ENCODE measurements around the gene POLR2A. TPM values are rescaled to one million over a fixed set of nuclear protein-coding genes. Genes with fewer than 3 reads are reported as not detected.

Gene POLR2A
- total RNA-seq, 2 experiments from 2014 or later = 193 to 203 TPM

GRCh38 chr17:7508145-7508544, 24.0 kb downstream of the POLR2A start:
- intact Hi-C loops (cut with DNase I, micrococcal nuclease) = no loop called here
- no peak overlapping the region for H3K4me3 Mint-ChIP-seq
- no peaks in the 10 kb centered on the region for H3K9me3 Mint-ChIP-seq (ENCODE audit: low read depth)
- H3K27me3 Mint-ChIP-seq = no peaks in the 10 kb centered on the region
- peaks cover 76% of the 10 kb centered on the region for H3K36me3 Mint-ChIP-seq (ENCODE audit: low read depth)
- DNase-seq (no peak), ATAC-seq (no peak)
- no peaks in the 10 kb centered on the region for H3K4me1 Mint-ChIP-seq
- ChIA-PET POLR2A (interaction anchor here (0.6 kb wide), 1 partner anchor 93 kb away, joined by 3 read pairs; no protein-coding TSS in a partner anchor), CTCF (interaction anchor here (0.9 to 1.3 kb wide), 3 partner anchors 15 to 53 kb away, joined by 3 to 5 read pairs (median 3); no protein-coding TSS in a partner anchor)
- H3K27ac Mint-ChIP-seq = no peak overlapping the region

DNA sequence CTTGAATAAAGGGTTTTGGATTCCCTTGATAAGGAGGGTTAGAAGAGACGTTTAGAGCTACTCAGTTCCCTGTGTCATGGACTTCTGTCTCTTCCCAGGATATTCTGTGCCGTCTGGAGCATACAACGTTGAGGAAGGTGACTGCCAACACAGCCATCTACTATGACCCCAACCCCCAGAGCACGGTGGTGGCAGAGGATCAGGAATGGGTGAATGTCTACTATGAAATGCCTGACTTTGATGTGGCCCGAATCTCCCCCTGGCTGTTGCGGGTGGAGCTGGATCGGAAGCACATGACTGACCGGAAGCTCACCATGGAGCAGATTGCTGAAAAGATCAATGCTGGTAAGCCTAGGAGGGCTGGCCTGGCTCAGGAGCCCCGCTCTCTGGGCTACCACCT, 24.7 kb downstream of the POLR2A start:
- POLR2A ChIA-PET = interaction anchor here (0.7 kb wide), 2 partner anchors 64 to 169 kb away, joined by 3 read pairs; partner anchors contain the start of gene CHRNB1
- peaks cover 75% of the 10 kb centered on the region for H3K36me3 Mint-ChIP-seq (ENCODE audit: low read depth)
- no peaks in the 10 kb centered on the region for H3K27me3 Mint-ChIP-seq
- no peaks in the 10 kb centered on the region for H3K9me3 Mint-ChIP-seq (ENCODE audit: low read depth)
- H3K27ac Mint-ChIP-seq = no peak overlapping the region
- H3K4me1 Mint-ChIP-seq = no peaks in the 10 kb centered on the region
- intact Hi-C loops (cut with DNase I, micrococcal nuclease) = no loop called here
- CTCF ChIA-PET = interaction anchor here (0.7 to 1.3 kb wide), 5 partner anchors 14 to 54 kb away, joined by 3 to 5 read pairs (median 3); partner anchors contain the start of gene SENP3
- DNase-seq (no peak), ATAC-seq (no peak)
- no peak overlapping the region for H3K4me3 Mint-ChIP-seq

DNA sequence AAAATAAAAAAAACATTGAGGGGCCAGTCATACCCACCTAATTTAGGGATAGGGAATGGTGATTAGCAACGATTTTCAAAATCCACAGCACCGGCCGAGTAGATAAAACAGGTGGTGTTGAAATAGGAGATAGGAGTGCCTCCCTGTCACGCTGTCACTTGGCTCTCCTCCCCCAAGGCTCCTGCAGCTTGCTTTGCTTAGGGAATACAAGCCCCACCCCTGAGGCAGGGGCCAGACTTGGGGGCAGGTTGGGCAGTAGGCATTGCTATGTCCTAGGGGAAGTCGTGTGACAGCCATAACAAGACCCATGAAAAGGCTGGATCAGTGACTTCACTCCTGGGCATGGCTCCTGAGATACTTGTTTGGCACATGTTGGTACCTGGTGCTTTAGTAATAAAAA, 25.8 kb downstream of the POLR2A start:
- H3K9me3 Mint-ChIP-seq (ENCODE audit: low read depth) = no peaks in the 10 kb centered on the region
- POLR2A ChIA-PET = no interaction called here
- peaks cover 79% of the 10 kb centered on the region for H3K36me3 Mint-ChIP-seq (ENCODE audit: low read depth)
- DNase-seq = no peak
- CTCF ChIA-PET = no interaction called here
- intact Hi-C loops (cut with DNase I, micrococcal nuclease) = no loop called here
- no peaks in the 10 kb centered on the region for H3K4me1 Mint-ChIP-seq
- H3K4me3 Mint-ChIP-seq = no peak overlapping the region
- ATAC-seq = no peak
- H3K27ac Mint-ChIP-seq = no peak overlapping the region
- no peaks in the 10 kb centered on the region for H3K27me3 Mint-ChIP-seq

GRCh38 chr17:7511108-7511507, 26.9 kb downstream of the POLR2A start:
- H3K27ac Mint-ChIP-seq = no peak overlapping the region
- H3K27me3 Mint-ChIP-seq = no peaks in the 10 kb centered on the region
- H3K4me1 Mint-ChIP-seq = no peaks in the 10 kb centered on the region
- H3K9me3 Mint-ChIP-seq (ENCODE audit: low read depth) = no peaks in the 10 kb centered on the region
- DNase-seq (no peak), ATAC-seq (no peak)
- intact Hi-C loops (cut with DNase I, micrococcal nuclease) = no loop called here
- H3K36me3 Mint-ChIP-seq (ENCODE audit: low read depth) = peaks cover 74% of the 10 kb centered on the region
- H3K4me3 Mint-ChIP-seq = no peak overlapping the region
- POLR2A ChIA-PET = interaction anchor here (0.6 kb wide), 1 partner anchor 150 kb away, joined by 4 read pairs; no protein-coding TSS in a partner anchor
- CTCF ChIA-PET = no interaction called here

GRCh38 chr17:7512105-7512504, 27.9 kb downstream of the POLR2A start:
- POLR2A ChIA-PET = no interaction called here
- DNase-seq (no peak), ATAC-seq (no peak)
- H3K4me3 Mint-ChIP-seq = no peak overlapping the region
- H3K27ac Mint-ChIP-seq = no peak overlapping the region
- CTCF ChIA-PET = interaction anchor here (1.0 to 1.5 kb wide), 2 partner anchors 11 to 55 kb away, joined by 3 to 4 read pairs; no protein-coding TSS in a partner anchor
- no peaks in the 10 kb centered on the region for H3K4me1 Mint-ChIP-seq
- intact Hi-C loops (cut with DNase I, micrococcal nuclease) = no loop called here
- H3K36me3 Mint-ChIP-seq (ENCODE audit: low read depth) = peaks cover 69% of the 10 kb centered on the region
- no peaks in the 10 kb centered on the region for H3K27me3 Mint-ChIP-seq
- H3K9me3 Mint-ChIP-seq (ENCODE audit: low read depth) = no peaks in the 10 kb centered on the region

DNA sequence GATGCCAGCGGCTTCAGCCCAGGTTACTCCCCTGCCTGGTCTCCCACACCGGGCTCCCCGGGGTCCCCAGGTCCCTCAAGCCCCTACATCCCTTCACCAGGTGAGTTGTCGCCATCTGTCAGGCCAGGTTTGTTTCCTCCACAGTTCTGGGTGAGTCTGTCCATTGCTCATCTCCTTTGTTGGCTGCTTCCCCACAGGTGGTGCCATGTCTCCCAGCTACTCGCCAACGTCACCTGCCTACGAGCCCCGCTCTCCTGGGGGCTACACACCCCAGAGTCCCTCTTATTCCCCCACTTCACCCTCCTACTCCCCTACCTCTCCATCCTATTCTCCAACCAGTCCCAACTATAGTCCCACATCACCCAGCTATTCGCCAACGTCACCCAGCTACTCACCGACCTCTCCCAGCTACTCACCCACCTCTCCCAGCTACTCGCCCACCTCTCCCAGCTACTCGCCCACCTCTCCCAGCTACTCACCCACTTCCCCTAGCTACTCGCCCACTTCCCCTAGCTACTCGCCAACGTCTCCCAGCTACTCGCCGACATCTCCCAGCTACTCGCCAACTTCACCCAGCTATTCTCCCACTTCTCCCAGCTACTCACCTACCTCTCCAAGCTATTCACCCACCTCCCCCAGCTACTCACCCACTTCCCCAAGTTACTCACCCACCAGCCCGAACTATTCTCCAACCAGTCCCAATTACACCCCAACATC, 28.8 kb downstream of the POLR2A start:
- Mint-ChIP-seq H3K27ac (no peak overlapping the region), H3K4me3 (no peak overlapping the region), H3K27me3 (no peaks in the 10 kb centered on the region), H3K9me3 (ENCODE audit: low read depth) (no peaks in the 10 kb centered on the region), H3K36me3 (ENCODE audit: low read depth) (peaks cover 63% of the 10 kb centered on the region), H3K4me1 (no peaks in the 10 kb centered on the region)
- ChIA-PET CTCF (interaction anchor here (0.5 to 4.4 kb wide), 13 partner anchors 8 to 242 kb away, joined by 3 to 70 read pairs (median 4); partner anchors contain the start of genes SENP3, TP53 and WRAP53), POLR2A (interaction anchor here (0.5 to 1.5 kb wide), 5 partner anchors 58 to 294 kb away, joined by 3 to 7 read pairs (median 3); partner anchors contain the start of genes MPDU1 and SOX15)
- intact Hi-C loops (cut with DNase I, micrococcal nuclease) = no loop called here
- DNase-seq (no peak), ATAC-seq (no peak)

DNA sequence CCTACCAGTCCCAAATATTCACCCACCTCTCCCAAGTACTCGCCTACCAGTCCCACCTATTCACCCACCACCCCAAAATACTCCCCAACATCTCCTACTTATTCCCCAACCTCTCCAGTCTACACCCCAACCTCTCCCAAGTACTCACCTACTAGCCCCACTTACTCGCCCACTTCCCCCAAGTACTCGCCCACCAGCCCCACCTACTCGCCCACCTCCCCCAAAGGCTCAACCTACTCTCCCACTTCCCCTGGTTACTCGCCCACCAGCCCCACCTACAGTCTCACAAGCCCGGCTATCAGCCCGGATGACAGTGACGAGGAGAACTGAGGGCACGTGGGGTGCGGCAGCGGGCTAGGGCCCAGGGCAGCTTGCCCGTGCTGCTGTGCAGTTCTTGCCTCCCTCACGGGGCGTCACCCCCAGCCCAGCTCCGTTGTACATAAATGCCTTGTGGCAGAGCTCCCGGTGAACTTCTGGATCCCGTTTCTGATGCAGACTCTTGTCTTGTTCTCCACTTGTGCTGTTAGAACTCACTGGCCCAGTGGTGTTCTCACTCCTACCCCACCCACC, 29.8 kb downstream of the POLR2A start:
- Mint-ChIP-seq H3K4me1 (no peaks in the 10 kb centered on the region), H3K36me3 (ENCODE audit: low read depth) (peaks cover 54% of the 10 kb centered on the region), H3K9me3 (ENCODE audit: low read depth) (no peaks in the 10 kb centered on the region), H3K27me3 (no peaks in the 10 kb centered on the region), H3K4me3 (no peak overlapping the region), H3K27ac (no peak overlapping the region)
- ATAC-seq (no peak), DNase-seq (no peak)
- ChIA-PET CTCF (interaction anchor here (0.7 to 4.4 kb wide), 21 partner anchors 8 to 243 kb away, joined by 3 to 70 read pairs (median 5); partner anchors contain the start of genes SENP3, TNFSF13, TP53 and WRAP53), POLR2A (interaction anchor here (1.5 kb wide), 1 partner anchor 75 kb away, joined by 4 read pairs; the partner anchor contains the start of gene SOX15)
- intact Hi-C loops (cut with DNase I, micrococcal nuclease) = loop anchor here (1.0 to 2.0 kb wide), 2 partner anchors 47 to 75 kb away; partner anchors contain the start of gene SENP3 (in 2 of the 2)

GRCh38 chr17:7515911-7516610, 31.9 kb downstream of the POLR2A start:
- intact Hi-C loops (cut with DNase I, micrococcal nuclease) = loop anchor here in 1 of 2 experiments (2.0 kb wide), 1 partner anchor 73 kb away; no protein-coding TSS in a partner anchor
- ChIA-PET CTCF (interaction anchor here (0.6 to 4.4 kb wide), 7 partner anchors 9 to 172 kb away, joined by 4 to 70 read pairs (median 6); partner anchors contain the start of genes SENP3, TNFSF13, TP53 and WRAP53), POLR2A (interaction anchor here (0.7 kb wide), 1 partner anchor 11 kb away, joined by 3 read pairs; no protein-coding TSS in a partner anchor)
- no peak for DNase-seq
- H3K4me3 Mint-ChIP-seq = no peak overlapping the region
- no peaks in the 10 kb centered on the region for H3K27me3 Mint-ChIP-seq
- H3K9me3 Mint-ChIP-seq (ENCODE audit: low read depth) = no peaks in the 10 kb centered on the region
- no peaks in the 10 kb centered on the region for H3K4me1 Mint-ChIP-seq
- ATAC-seq = no peak
- H3K27ac Mint-ChIP-seq = no peak overlapping the region
- H3K36me3 Mint-ChIP-seq (ENCODE audit: low read depth) = peaks cover 37% of the 10 kb centered on the region

DNA sequence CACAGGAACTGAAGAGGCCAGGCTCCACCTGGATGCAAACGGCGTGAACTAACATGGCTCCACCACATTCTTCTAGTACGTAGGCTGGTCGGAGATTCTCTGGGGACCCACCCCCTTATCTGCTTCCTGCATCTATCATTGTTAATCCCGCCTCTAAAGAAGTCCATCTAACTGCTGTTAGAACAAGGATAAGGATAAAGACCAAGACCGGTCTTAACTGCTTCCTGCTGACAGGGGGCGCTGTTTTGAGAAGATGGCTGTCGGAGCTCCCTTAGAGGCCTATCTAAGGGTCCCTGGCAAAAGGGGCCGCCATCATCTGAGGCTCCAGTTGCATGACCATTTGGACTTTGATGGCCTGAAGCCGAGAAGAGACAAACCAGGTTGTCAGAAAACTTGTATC, 38.9 kb downstream of the POLR2A start:
- no peak overlapping the region for H3K27ac Mint-ChIP-seq
- H3K36me3 Mint-ChIP-seq (ENCODE audit: low read depth) = peaks cover 3% of the 10 kb centered on the region
- H3K4me1 Mint-ChIP-seq = no peaks in the 10 kb centered on the region
- H3K4me3 Mint-ChIP-seq = no peak overlapping the region
- POLR2A ChIA-PET = interaction anchor here (0.7 kb wide), 1 partner anchor 150 kb away, joined by 3 read pairs; no protein-coding TSS in a partner anchor
- peaks cover 5% of the 10 kb centered on the region for H3K9me3 Mint-ChIP-seq (ENCODE audit: low read depth)
- no peaks in the 10 kb centered on the region for H3K27me3 Mint-ChIP-seq
- intact Hi-C loops (cut with DNase I, micrococcal nuclease) = loop anchor here (1.0 to 5.0 kb wide), 4 partner anchors 38 to 164 kb away; partner anchors contain the start of genes SENP3 (in 2 of the 2), TP53 (in 1 of the 2) and WRAP53 (in 1 of the 2)
- CTCF ChIA-PET = interaction anchor here (0.6 to 2.6 kb wide), 14 partner anchors 9 to 548 kb away, joined by 3 to 26 read pairs (median 4); partner anchors contain the start of genes SENP3 and TNFSF13
- DNase-seq (peak; percentile 67), ATAC-seq (peak; percentile 81)

- DNase-seq = no peak
- Mint-ChIP-seq H3K27ac (no peak overlapping the region), H3K36me3 (ENCODE audit: low read depth) (peaks cover 6% of the 10 kb centered on the region), H3K27me3 (no peaks in the 10 kb centered on the region), H3K9me3 (ENCODE audit: low read depth) (peaks cover 9% of the 10 kb centered on the region), H3K4me3 (no peak overlapping the region), H3K4me1 (no peaks in the 10 kb centered on the region)
- CTCF ChIA-PET = interaction anchor here (0.6 to 3.1 kb wide), 3 partner anchors 21 to 61 kb away, joined by 3 to 9 read pairs (median 3); no protein-coding TSS in a partner anchor
- intact Hi-C loops (cut with DNase I, micrococcal nuclease) = no loop called here
- no peak for ATAC-seq
- POLR2A ChIA-PET = no interaction called here
Observed at GRCh38 chr17:7528842-7529241, 44.7 kb downstream of the POLR2A start.

All from activated CD4-positive, alpha-beta T cell treated with anti-CD3 and anti-CD28 coated beads for 36 hours (primary cell).